ENCODE results near the gene COL9A1.

- TF ChIP-seq POLR2A (IDR thresholded peaks at IDR 0.05; ENCODE audit: low read depth, low read length) (no peak), POLR2AphosphoS5 (IDR thresholded peaks at IDR 0.05; ENCODE audit: low read depth, low read length) (no peak), PAX5 (IDR thresholded peaks at IDR 0.05; ENCODE audit: insufficient read depth, low read length, severe bottlenecking) (no peak), TAF1 (IDR thresholded peaks at IDR 0.05; ENCODE audit: low read depth, low read length) (no peak), SPI1 (IDR thresholded peaks at IDR 0.05; ENCODE audit: low read depth, low read length) (no peak)
Observed at GRCh38 chr6:70221715-70222438, 81.0 kb downstream of the COL9A1 start.
